ENCODE results near the gene CSNK2B.

Gene CSNK2B

GRCh38 chr6:31636698-31637596 is 28.9 kb upstream of the CSNK2B start:
- DNase-seq (ENCODE audit: low read depth): no peak

GRCh38 chr6:31639043-31639442 is 26.8 kb upstream of the CSNK2B start:
- no peak for DNase-seq (ENCODE audit: low read depth)

DNA sequence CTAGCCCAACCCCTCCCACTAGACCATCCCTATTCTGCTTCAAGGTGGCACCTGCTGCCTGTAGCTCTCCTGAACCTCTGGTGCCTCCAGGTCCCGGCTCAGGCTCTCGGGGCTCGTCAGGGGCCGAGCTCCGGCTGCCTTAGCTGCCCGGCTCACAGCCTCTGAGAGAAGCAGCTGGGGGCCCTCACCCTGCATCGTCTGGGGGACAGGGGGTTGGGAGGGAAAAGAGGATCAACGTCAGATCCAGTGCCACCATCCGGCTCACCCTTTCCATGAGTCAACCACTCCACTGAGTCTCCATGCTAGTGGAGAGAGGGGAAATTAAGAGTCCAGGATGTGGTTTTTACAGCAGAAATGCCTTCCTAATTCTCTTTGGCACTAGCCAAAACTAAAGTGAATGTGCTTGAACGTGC is 26.4 kb upstream of the CSNK2B start:
- DNase-seq (ENCODE audit: low read depth): no peak

- DNase-seq (ENCODE audit: low read depth): no peak
Measured at GRCh38 chr6:31640612-31641011, 25.3 kb upstream of the CSNK2B start.

DNA sequence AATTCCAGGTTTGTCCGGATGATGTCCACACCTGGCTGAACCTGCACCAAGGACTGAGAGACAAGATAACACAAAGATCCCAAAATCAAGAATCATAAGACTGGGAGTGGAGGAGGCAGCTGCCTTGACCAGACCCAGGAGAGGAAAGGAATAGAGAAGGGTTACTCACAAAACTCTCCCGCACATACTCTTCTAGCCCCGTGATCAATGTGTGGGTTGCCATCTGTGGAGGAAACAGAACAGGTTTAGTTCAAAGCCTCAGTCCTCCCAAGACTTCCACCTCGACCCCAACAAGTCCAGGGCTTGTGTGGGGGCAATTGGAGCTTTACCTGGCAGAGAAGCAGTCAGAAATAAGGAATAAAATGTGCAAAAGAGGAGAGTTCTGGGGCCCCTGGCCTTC is 24.5 kb upstream of the CSNK2B start:
- DNase-seq (ENCODE audit: low read depth): no peak

GRCh38 chr6:31642798-31643570 is 22.9 kb upstream of the CSNK2B start:
- DNase-seq (ENCODE audit: low read depth): no peak

GRCh38 chr6:31643818-31644454 is 21.9 kb upstream of the CSNK2B start:
- no peak for DNase-seq (ENCODE audit: low read depth)

DNA sequence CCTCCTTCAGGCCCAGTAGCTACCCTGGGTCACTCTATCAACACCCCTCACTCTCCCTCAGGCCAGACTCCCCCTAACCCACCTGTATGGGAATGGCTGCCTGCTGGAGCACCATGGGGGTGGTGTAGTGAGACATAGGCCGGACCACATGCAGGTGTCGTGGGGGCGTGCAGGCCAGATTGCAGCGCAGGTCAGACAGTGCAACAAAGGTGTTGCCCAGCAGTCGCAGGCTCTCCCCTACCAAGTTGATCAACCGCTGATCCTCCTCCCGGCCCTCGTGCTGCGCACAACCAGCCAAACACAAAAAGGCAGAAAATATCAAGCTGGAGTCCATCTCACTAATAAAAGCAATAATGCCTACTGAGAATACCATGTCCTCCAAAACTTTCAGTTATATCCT is 20.6 kb upstream of the CSNK2B start:
- no peak for DNase-seq (ENCODE audit: low read depth)

GRCh38 chr6:31651602-31652191 is 14.2 kb upstream of the CSNK2B start:
- DNase-seq (ENCODE audit: low read depth): no peak

DNA sequence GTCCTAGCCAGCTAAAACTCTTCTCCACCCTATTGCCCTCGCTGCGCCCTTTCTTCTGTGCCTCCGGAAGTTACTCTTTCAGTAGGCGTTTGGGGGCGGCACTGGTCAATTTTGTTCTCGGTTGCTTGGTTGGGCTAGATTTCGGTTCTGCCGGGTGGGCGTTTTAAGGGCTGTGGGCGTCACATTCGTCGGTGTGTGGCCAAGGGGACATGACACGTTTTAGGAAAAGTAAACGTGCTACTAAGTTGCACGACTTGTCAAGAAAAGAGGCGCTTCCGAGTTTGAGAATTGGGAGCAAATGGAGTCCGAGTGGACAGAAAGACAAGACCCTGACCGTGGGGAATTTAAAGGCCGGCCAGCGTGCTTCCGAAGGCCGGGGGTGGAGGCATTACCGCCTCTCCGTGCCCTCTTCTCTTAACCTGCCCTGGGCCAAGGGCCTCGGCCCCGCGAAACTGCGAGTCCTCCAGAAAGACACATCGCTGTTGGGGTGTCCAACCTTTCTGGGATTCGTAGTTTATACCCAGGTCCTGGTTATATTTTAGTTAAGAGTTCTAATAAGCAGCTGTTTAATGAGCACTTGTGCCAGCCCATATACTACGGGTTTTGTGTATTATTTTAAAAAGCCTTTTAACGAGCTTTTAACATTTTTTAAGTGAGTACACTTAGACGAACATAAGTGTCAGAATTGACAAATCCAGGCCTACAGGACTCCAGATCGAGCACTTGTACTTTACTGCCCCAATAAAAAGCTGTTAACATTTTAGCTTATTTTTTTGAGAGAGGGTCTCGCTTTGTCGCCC is 12.8 kb upstream of the CSNK2B start:
- DNase-seq (ENCODE audit: low read depth): no peak

DNA sequence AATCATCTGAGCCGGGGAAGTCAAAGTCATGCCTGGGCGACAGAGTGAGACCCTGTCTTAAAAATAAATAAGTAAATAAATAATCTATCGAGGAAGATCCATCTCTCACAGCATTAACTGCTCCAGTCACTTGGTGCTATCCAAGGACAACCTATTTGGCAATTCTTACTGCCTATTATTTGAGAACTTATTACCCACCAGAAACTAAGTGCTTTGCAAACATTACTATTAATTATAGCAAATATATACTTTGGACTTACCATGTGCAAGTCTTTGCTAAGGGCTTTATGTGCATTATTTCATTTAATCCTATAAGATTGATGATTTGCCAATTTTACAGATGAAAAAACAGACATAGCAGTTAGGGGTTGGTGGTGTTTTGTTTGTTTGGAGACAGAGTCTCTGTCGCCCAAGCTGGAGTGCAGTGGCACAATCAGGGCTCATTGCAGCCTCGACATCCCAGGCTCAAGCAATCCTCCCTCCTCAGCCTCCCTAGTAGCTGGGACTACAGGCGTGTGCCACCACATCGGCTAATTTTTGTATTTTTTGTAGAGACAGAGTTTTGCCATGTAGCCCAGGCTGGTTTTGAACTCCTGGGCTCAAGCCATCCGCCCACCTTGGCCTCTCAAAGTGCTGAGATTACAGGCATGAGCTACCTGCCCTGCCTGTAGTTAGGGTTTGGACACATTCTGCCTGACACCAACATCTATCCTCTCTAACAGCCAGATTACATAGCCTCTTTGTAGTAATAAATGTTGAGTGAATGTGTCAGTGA is 11.1 kb upstream of the CSNK2B start:
- no peak for DNase-seq (ENCODE audit: low read depth)

GRCh38 chr6:31655349-31656237 is 10.3 kb upstream of the CSNK2B start, which contains the start of gene APOM:
TSS of gene APOM (plus strand) at chr6:31655894. CDS start at chr6:31655967, 73 bp downstream.
- no peak for DNase-seq (ENCODE audit: low read depth)

GRCh38 chr6:31657406-31658157 is 8.3 kb upstream of the CSNK2B start:
- no peak for DNase-seq (ENCODE audit: low read depth)

DNA sequence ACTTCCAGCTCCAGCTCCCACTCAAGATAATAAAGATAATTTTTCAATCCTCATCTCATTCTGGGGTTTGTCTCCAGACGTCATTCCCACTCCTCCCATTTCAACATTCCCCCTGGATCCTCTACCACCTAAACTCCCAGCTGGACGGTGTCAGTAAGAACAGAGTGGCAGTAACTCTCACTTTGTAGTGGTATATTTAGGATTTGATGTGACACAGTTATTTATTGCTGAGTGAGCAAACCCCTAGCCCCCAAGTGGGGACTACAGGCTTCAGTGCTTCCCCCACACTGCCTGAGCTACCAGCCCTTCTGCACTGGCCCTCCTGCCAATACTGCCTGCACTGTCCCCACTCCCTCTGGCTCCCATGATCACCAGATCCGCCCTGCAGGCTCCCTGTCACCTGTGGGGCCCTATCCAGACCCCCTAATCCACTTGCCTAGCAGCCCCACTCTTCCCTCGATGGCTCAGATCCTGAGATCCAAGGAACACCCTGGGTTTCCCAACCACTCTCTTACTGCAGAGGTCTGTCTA is 7.7 kb upstream of the CSNK2B start:
- DNase-seq (ENCODE audit: low read depth): no peak

- no peak for DNase-seq (ENCODE audit: low read depth)
Measured at GRCh38 chr6:31658983-31659648, 6.8 kb upstream of the CSNK2B start.

DNA sequence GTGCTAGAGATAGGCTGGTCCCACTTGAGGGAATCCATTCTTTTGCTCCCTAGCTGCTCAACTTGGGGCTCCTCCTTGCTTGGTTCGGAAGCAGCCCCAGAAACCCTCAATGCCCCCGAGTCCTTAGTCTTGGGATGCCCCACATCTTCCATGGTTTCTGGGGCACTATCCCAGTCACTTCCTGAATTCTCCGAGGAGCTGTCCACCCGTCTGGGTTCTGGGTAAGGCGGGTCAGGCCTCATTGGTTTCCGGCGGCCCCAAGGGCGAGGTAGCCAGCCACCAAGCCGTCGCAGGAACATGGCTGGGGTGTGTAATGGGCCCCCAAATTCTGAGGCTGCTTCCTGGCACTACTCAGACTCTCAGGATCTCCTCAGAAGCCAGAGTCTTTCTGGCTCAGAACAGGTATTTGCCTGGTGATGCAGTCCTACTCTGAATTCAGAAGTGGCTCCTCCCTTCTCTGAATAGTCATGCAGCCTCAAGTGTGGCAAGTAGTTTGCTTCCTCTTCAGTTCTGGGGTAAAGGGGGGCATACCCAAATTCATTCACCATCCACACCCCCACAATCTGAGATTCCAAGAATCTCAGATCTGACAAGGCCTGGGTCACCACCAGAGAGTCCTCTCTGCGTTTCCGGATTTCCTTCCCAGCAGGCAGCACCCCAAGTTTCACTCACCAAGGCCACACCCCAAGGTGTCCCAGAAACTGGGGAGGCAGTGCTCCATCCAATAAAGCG is 6.1 kb upstream of the CSNK2B start:
- DNase-seq (ENCODE audit: low read depth): no peak

Data from HS-5 (cell line).